Measurements from ENCODE around the gene GLIS1.
"Not testable (repeated sequence)": the region's sequence is repeated elsewhere in the genome, so short reads cannot be mapped to it uniquely, and the experiment has no call there.

The GLIS1 gene

DNA sequence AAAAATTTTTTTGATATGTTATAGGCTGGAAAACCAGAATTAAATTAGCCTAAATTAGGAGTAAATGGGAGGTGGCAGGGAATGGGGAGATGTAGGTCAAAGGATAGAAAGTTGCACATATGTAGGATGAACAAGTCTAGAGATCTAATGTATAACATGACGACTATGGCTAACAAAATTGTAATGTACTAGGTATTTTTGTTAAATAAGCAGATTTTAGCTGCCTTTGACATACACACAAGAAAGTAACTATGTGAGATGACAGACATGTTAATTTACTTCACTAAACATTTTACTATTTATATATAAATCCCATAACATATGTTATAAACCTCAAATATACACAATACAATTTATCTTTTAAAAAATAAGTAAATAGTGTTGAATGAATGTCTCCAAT lies 30.2 kb upstream of the GLIS1 start:
- TF ChIP-seq, protein P1, sequence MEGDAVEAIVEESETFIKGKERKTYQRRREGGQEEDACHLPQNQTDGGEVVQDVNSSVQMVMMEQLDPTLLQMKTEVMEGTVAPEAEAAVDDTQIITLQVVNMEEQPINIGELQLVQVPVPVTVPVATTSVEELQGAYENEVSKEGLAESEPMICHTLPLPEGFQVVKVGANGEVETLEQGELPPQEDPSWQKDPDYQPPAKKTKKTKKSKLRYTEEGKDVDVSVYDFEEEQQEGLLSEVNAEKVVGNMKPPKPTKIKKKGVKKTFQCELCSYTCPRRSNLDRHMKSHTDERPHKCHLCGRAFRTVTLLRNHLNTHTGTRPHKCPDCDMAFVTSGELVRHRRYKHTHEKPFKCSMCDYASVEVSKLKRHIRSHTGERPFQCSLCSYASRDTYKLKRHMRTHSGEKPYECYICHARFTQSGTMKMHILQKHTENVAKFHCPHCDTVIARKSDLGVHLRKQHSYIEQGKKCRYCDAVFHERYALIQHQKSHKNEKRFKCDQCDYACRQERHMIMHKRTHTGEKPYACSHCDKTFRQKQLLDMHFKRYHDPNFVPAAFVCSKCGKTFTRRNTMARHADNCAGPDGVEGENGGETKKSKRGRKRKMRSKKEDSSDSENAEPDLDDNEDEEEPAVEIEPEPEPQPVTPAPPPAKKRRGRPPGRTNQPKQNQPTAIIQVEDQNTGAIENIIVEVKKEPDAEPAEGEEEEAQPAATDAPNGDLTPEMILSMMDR (conservative IDR thresholded peaks at IDR 0.05; ENCODE audit: low read depth, low read length): no peak

DNA sequence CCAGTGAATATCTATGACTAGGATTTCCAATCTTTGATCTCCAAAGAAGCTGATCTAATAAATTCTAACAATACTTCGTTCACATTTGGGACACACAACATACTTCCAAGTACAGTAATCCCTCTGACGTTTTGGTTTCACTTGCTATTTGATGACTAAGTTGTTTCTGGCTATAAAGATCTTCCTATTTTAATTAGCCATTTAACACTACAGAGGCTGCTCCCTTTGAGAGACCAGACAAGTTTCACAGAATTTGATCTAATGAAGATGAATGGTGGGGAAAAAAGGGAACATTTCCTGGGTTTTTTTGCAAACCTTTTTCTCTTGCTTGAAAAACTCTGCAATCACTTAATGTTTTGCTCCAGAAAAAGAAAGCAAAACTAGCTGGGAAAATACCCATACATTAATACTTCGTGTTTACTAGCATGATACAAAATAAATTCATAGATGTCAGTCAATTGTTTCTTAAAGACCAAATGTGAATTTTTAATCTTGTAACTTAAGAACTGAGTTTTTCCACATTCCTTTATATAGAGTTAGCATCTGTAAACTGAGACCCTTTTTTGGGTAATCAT lies 28.0 kb upstream of the GLIS1 start:
- peak overlapping the region; percentile 44 for H3K4me3 ChIP-seq (ENCODE audit: low read depth, low read length)
- DNase-seq (ENCODE audit: low read depth): peak; percentile 71

More for the DNA sequence above, 30.2 kb upstream of the GLIS1 start:
- H3K4me3 ChIP-seq (ENCODE audit: low read depth, low read length): no peak overlapping the region
- DNase-seq (ENCODE audit: low read depth): no peak

DNA sequence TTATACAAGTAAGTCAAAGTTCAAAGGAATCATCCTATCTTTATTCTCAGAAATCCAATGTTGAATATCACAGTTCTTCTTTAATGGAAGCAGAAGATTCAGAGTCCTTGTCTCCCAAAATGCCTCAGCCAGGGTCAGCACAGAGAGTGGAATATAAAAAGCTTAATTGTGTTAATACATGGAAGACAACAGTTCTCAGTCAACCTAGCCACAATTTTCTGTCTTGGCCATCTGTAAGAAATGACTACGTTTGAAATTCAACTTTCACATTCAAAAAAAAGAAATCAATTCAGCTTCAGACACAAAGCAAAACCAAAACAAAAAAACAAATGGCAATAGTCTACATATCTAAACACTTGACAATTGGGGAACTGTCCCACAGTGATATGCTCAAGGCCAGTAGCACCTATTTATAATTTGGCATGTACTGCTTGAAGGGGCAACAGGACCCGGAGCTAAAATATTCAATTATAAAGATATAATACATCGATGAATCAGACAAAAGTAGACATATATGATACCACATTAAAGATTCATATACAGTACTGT lies 27.3 kb upstream of the GLIS1 start:
- TF ChIP-seq, protein P1 (conservative IDR thresholded peaks at IDR 0.05; ENCODE audit: low read depth, low read length): no peak

More for the DNA sequence above, 28.0 kb upstream of the GLIS1 start:
- TF ChIP-seq, protein P1 (conservative IDR thresholded peaks at IDR 0.05; ENCODE audit: low read depth, low read length): no peak

DNA sequence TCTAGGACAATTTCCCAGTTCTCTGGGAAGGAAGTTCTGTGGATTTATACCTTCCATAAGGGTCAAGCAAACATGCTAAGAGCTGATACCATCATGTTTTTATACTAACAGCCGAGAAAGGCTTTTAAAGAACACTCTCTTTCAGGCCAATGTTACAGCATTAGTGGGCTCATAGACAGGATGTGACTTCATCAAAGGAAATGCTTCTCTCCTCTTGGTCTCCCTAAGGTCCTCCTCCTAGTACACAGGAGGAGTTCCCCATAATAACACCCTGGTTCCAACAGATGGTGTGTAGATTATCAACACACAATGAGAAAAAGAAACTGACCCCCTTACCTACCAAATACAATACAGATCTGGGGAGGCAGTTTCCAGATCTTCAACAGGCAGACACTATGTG lies 26.7 kb upstream of the GLIS1 start:
- no peak overlapping the region for H3K4me3 ChIP-seq (ENCODE audit: low read depth, low read length)
- DNase-seq (ENCODE audit: low read depth): peak; percentile 80
- TF ChIP-seq, protein P1 (conservative IDR thresholded peaks at IDR 0.05; ENCODE audit: low read depth, low read length): no peak

More for the DNA sequence above, 27.3 kb upstream of the GLIS1 start:
- H3K4me3 ChIP-seq (ENCODE audit: low read depth, low read length): no peak overlapping the region
- DNase-seq (ENCODE audit: low read depth): no peak

DNA sequence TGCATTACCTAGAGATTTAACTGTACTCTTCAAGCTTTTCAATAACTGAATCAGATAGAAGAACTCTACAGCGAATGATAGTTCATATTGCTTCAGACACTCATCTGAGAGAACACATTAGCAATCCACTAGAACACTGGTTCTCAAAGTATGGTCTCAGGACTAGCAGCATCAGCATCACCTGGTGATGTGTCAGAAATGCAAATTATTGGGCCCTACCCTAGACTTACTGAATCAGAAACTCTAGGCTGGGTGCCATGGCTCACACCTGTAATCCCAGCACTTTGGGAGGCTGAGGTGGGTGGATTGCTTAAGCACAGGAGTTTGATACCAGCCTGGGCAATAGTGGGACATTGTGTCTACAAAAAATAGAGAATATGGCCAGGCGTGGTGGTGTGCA lies 24.9 kb upstream of the GLIS1 start:
- TF ChIP-seq, protein P1 (conservative IDR thresholded peaks at IDR 0.05; ENCODE audit: low read depth, low read length): no peak
- DNase-seq (ENCODE audit: low read depth): no peak
- H3K4me3 ChIP-seq (ENCODE audit: low read depth, low read length): no peak overlapping the region

DNA sequence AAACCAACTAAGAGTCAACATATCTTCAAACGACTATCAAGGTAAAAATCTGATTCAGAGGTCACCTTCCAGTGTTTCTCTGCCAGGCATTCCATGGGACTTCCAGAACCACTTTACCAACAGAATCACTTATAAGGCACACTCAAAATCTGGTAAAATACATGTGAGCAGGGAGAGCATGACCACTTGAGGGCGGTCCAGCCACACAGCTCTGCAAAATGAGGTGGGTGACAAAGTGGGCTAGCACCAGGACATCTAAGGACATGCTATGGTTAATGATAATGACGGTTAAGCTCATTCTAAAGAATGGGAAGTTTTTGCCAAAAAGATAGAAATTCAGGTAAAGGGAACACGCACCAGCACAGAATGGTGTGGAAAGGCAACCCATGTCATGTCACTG lies 24.5 kb upstream of the GLIS1 start:
- TF ChIP-seq, protein P1 (conservative IDR thresholded peaks at IDR 0.05; ENCODE audit: low read depth, low read length): peak; percentile 33
- DNase-seq (ENCODE audit: low read depth): no peak
- no peak overlapping the region for H3K4me3 ChIP-seq (ENCODE audit: low read depth, low read length)

DNA sequence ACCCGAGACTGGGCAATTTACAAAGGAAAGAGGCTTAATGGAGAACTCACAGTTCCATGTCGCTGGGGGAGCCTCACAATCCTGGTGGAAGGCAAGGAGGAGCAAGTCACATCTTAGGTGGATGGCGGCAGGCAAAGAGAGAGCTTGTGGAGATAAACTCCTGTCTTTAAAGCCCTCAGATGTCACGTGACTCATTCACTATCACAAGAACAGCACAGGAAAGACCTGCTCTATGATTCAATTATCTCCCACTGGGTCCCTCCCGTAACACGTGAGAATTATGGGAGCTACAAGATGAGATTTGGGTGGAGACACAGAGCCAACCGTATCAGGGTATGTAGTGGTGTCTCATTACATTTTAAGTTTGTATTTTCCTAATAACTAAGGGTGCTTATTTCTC lies 21.5 kb upstream of the GLIS1 start:
- DNase-seq (ENCODE audit: low read depth); H3K4me3 ChIP-seq (ENCODE audit: low read depth, low read length): not testable (repeated sequence)
